Tibial artery (tissue), 4 donors: ENCODE results near the gene FHL5.

ENCODE experiments used
- DNase-seq, 2 donors: peaks; one replicate each; pipeline ENCODE4 v3.0.0-alpha.2; 2019
- H3K27ac ChIP-seq, 2 donors: fragments of 200-600 bp; sonication (generic) in 1 of 2; 1 replicate in 1 of 2; 2 replicates in 1 of 2; pipeline ENCODE4 v1.5.1; 2018 to 2019; ENCODE audit warnings: mild to moderate bottlenecking in 1 of 2
- H3K27me3 ChIP-seq, 2 donors: fragments of 200-600 bp; sonication (generic) in 1 of 2; one replicate each; pipeline versions ENCODE4 v1.5.1 to v1.6.0; 2016 to 2019
- H3K36me3 ChIP-seq, 3 donors: fragments of 200-600 bp; sonication (generic) in 2 of 3; one replicate each; pipeline ENCODE4 v1.5.1; 2016 to 2019; ENCODE audit warnings: mild to moderate bottlenecking in 2 of 3
- H3K4me1 ChIP-seq, 4 donors: fragments of 200-600 bp; sonication (generic) in 2 of 4; 1 replicate in 3 of 4; 2 replicates in 1 of 4; pipeline ENCODE4 v1.5.1; 2016 to 2019
- H3K4me3 ChIP-seq, 2 donors: fragments of 200-600 bp; sonication (generic) in 1 of 2; 1 replicate in 1 of 2; 2 replicates in 1 of 2; pipeline ENCODE4 v1.5.1; 2018 to 2019; ENCODE audit warnings: mild to moderate bottlenecking in 2 of 2
- H3K9me3 ChIP-seq, 3 donors: fragments of 200-600 bp; sonication (generic) in 1 of 3; one replicate each; pipeline ENCODE4 v1.5.1; 2016 to 2019
- CTCF ChIP-seq, 2 experiments: fragments of 200-600 bp in 1 of 2; fragments of 450-650 bp in 1 of 2; IDR thresholded peaks; one replicate each; pipeline ENCODE4 v1.5.1; 2017 to 2019; ENCODE audit warnings: antibody characterized with exemption in 2 of 2, mild to moderate bottlenecking in 1 of 2, moderate library complexity in 1 of 2
- intact Hi-C: fragments of 100-400 bp; cut with DNase I; formaldehyde crosslinking; loops from one replicate; pipeline ENCODE4 v1.15.0; 2023; ENCODE audit warnings: low total_unique reads

FHL5 gene

GRCh38 chr6:96659084-96659845 lies 96.3 kb downstream of the FHL5 start:
- Histone ChIP-seq H3K9me3 (no peaks in the 10 kb centered on the region), H3K4me3 (no peak overlapping the region), H3K27ac (peak overlapping the region; percentile 38 to 47), H3K4me1 (peaks cover 0 to 14% (median 0%) of the 10 kb centered on the region in 4 donors), H3K27me3 (no peaks in the 10 kb centered on the region), H3K36me3 (no peaks in the 10 kb centered on the region)
- intact Hi-C loops = no loop called here
- no peak for DNase-seq
- no peak for TF ChIP-seq CTCF (IDR thresholded peaks at IDR 0.05)
